Ascending aorta (tissue), 2 donors: Measurements from ENCODE around the gene ABCF2. TPM values are rescaled to one million over a fixed set of nuclear protein-coding genes. Genes with fewer than 3 reads are reported as not detected.
A peak's percentile ranks its signal among the peaks of the same experiment; 100 is the strongest.

ENCODE experiments used
- DNase-seq, 2 donors: peaks; one replicate each; pipeline ENCODE4 v3.0.0-alpha.2; 2019; ENCODE audit warnings: low spot score in 2 of 2
- H3K27ac ChIP-seq, 2 donors: fragments of 200-600 bp; sonication (generic); one replicate each; pipeline ENCODE4 v1.5.1; 2016 to 2017; ENCODE audit warnings: mild to moderate bottlenecking in 1 of 2
- H3K27me3 ChIP-seq: fragments of 200-600 bp; sonication (generic); one replicate; pipeline ENCODE4 v1.5.1; 2017
- H3K36me3 ChIP-seq, 2 donors: fragments of 200-600 bp; sonication (generic); one replicate each; pipeline ENCODE4 v1.5.1; 2016
- H3K4me1 ChIP-seq, 2 donors: fragments of 200-600 bp; sonication (generic); one replicate each; pipeline ENCODE4 v1.5.1; 2016 to 2017; ENCODE audit warnings: mild to moderate bottlenecking in 1 of 2
- H3K4me3 ChIP-seq, 2 donors: fragments of 200-600 bp; sonication (generic); one replicate each; pipeline ENCODE4 v1.5.1; 2016 to 2017; ENCODE audit warnings: mild to moderate bottlenecking in 1 of 2
- H3K9me3 ChIP-seq, 2 donors: fragments of 200-600 bp; sonication (generic); one replicate each; pipeline ENCODE4 v1.5.1; 2016
- intact Hi-C: fragments of 100-400 bp; cut with DNase I; formaldehyde crosslinking; loops from one replicate; pipeline ENCODE4 v1.15.1; 2023
- total RNA-seq: library from RNA; depleted of rRNA; stranded (reverse); fragments of >200 nt; gene quantifications from one replicate; pipeline ENCODE4 v1.1.0, GENCODE V29; 2016
- TF ChIP-seq, protein P1 (sequence below), 3 experiments: fragments of 200-600 bp in 2 of 3; fragments of 450-650 bp in 1 of 3; sonication (generic) in 2 of 3; IDR thresholded peaks; one replicate each; pipeline ENCODE4 v1.5.1; 2016 to 2019; ENCODE audit warnings: antibody characterized with exemption in 3 of 3, mild to moderate bottlenecking in 1 of 3, moderate library complexity in 1 of 3

Gene ABCF2
- total RNA-seq, 1 donor from 2014 or later = 85.3 TPM

DNA sequence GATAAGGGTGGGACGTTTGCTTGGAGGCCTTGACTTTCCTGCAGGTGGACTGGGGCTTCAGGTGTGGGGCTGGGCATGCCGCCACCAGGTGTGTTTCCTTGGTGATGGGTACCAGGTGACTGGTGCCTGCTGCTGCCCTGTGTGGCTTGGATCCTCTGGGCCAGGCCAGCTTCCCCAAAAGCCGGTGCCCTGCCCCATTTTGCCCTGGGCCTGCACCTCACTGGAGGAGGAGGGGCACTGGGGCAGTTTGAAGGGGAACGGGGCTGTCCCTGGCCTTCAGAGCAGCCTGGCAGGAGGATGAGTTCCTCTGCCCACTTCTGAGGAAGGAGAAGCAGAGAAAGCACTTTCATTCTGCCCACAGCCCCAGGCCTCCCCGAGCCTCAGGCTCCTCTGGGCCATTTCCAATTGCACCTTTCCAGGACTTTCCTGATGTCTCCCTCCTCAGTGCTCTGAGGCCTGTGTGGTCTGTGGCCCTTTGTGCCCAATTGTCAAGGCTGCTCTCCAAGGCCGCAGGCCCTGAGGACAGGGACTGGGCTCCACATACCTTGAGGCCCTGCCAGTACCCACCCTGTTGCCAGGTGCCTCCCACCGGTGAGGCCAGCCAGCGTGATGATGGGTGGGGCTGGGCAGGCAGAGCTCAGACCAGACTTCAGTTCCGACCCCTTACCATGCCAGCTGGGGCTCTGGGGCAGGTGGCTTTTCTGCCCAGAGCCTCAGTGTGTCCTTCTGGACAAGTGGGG is 46.8 kb upstream of the ABCF2 start:
- H3K4me1 ChIP-seq = peaks cover 10 to 25% of the 10 kb centered on the region in 2 donors
- no peak overlapping the region for H3K27ac ChIP-seq
- H3K27me3 ChIP-seq = no peaks in the 10 kb centered on the region
- H3K9me3 ChIP-seq = no peaks in the 10 kb centered on the region
- no peaks in the 10 kb centered on the region for H3K36me3 ChIP-seq
- TF ChIP-seq, protein P1, sequence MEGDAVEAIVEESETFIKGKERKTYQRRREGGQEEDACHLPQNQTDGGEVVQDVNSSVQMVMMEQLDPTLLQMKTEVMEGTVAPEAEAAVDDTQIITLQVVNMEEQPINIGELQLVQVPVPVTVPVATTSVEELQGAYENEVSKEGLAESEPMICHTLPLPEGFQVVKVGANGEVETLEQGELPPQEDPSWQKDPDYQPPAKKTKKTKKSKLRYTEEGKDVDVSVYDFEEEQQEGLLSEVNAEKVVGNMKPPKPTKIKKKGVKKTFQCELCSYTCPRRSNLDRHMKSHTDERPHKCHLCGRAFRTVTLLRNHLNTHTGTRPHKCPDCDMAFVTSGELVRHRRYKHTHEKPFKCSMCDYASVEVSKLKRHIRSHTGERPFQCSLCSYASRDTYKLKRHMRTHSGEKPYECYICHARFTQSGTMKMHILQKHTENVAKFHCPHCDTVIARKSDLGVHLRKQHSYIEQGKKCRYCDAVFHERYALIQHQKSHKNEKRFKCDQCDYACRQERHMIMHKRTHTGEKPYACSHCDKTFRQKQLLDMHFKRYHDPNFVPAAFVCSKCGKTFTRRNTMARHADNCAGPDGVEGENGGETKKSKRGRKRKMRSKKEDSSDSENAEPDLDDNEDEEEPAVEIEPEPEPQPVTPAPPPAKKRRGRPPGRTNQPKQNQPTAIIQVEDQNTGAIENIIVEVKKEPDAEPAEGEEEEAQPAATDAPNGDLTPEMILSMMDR (IDR thresholded peaks at IDR 0.05) = no peak
- H3K4me3 ChIP-seq = no peak overlapping the region
- intact Hi-C loops = loop anchor here (2.0 kb wide), 1 partner anchor 23 kb away; no protein-coding TSS in a partner anchor
- peak in 1 of 2 donors; percentile 60 for DNase-seq

DNA sequence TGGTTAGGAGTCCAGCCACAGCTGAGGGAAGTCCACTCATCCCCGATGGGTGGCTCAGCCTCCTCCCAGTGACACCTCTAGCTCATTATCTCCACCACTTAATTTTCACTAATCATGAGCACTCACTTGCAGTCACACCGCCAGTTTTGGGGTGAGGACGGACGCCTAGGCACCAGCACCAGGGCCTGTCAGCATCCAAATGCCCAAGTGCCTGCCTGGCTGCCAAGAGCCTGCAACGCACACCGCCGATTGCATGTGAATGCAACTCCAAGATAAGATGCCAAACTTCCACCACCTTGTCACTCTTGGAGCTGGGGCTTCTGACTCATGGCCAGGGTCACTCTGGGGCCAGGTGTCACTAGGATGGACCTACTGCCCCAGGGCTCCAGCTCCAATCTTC is 45.9 kb upstream of the ABCF2 start:
- Histone ChIP-seq H3K9me3 (no peaks in the 10 kb centered on the region), H3K4me3 (no peak overlapping the region), H3K36me3 (no peaks in the 10 kb centered on the region), H3K27me3 (no peaks in the 10 kb centered on the region), H3K4me1 (peaks cover 10 to 25% of the 10 kb centered on the region in 2 donors), H3K27ac (peak overlapping the region; percentile 32 to 58)
- DNase-seq = no peak
- intact Hi-C loops = loop anchor here (1.0 to 2.0 kb wide), 2 partner anchors 22 to 30 kb away; no protein-coding TSS in a partner anchor
- TF ChIP-seq, protein P1 (IDR thresholded peaks at IDR 0.05) = no peak

DNA sequence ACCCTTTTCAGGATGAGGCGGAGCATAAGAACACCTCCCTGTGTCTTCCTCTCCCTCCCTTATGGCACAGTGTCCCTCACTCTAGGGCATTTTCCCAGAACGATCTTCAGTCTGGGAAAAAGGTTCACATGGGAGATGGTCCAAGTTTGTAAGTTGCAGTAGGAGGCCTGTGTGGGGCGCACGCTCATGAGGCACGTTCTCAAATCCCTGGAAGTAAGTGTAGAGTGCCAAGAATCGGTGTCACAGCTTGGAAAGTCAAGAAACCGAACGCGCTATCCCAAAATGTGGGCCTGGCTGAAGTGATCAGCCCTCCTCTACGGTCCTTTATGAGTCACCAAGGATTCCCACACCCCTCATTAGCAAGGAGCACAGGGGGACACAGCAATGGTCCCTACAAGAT is 45.4 kb upstream of the ABCF2 start:
- TF ChIP-seq, protein P1 (IDR thresholded peaks at IDR 0.05) = peak; percentile 11 to 44 (median 27)
- Histone ChIP-seq H3K27ac (peak overlapping the region; percentile 32 to 58), H3K4me1 (peaks cover 8 to 22% of the 10 kb centered on the region in 2 donors), H3K4me3 (no peak overlapping the region), H3K27me3 (no peaks in the 10 kb centered on the region), H3K9me3 (no peaks in the 10 kb centered on the region), H3K36me3 (no peaks in the 10 kb centered on the region)
- DNase-seq = peak in 1 of 2 donors; percentile 84
- intact Hi-C loops = loop anchor here (1.0 to 2.0 kb wide), 2 partner anchors 22 to 31 kb away; no protein-coding TSS in a partner anchor

DNA sequence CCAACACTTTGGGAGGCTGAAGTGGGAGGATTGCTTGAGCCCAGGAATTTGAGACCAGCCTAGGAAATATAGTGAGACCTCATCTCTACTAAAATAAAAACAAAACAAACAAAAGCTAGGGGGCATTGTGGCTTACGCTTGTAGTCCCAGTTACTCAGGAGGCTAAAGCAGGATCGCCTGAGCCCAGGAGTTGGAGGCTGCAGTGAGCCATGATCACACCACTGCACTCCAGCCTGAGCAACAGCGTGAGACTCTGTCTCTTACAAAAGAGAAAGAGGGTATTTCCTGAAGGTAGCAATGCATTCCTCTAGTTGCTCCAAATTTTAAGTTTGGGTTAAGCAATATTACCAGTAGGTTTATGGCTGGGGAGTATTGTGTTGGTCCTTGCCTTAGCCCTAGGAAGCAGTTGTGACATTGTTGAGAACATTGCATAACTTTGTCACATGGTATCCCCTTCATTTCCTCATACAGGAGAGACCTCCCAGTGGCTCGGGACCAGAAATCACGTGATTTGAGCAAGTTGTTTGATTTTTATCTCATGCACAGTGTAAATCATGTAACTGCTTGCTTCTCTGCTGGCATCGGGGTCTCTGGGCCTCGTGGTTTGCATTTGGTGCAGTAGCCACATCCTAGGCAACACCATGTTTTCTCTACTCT is 44.8 kb upstream of the ABCF2 start:
- DNase-seq = peak in 1 of 2 donors; percentile 81

DNA sequence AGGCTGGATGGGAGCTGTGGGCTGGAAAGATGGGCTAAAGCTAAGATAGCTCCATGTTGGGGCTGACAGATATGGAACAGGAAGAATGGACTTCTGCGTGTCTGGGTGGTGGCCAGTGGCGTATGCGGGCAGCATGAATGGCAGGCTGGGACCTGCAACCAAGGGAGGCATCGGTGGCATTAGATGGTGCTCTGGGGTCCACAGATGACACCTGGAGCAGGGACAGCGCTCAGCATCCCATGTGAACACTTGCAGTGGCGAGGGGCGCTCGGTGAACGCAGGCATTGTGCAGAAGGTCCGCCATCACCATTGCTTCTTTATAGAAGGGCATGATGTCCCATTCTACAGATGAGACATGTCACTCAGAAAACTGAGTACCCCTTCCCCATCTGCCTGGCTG is 42.5 kb upstream of the ABCF2 start:
- intact Hi-C loops = no loop called here
- H3K9me3 ChIP-seq = no peaks in the 10 kb centered on the region
- peaks cover 4 to 15% of the 10 kb centered on the region in 2 donors for H3K4me1 ChIP-seq
- no peaks in the 10 kb centered on the region for H3K27me3 ChIP-seq
- DNase-seq = no peak
- TF ChIP-seq, protein P1 (IDR thresholded peaks at IDR 0.05) = no peak
- H3K27ac ChIP-seq = no peak overlapping the region
- no peak overlapping the region for H3K4me3 ChIP-seq
- no peaks in the 10 kb centered on the region for H3K36me3 ChIP-seq

More for the DNA sequence above, 44.8 kb upstream of the ABCF2 start:
- Histone ChIP-seq H3K27me3 (no peaks in the 10 kb centered on the region), H3K4me1 (peaks cover 4 to 20% of the 10 kb centered on the region in 2 donors), H3K27ac (peak overlapping the region; percentile 32 to 58), H3K36me3 (no peaks in the 10 kb centered on the region), H3K4me3 (no peak overlapping the region), H3K9me3 (no peaks in the 10 kb centered on the region)
- intact Hi-C loops = loop anchor here (1.0 to 2.0 kb wide), 2 partner anchors 21 to 31 kb away; no protein-coding TSS in a partner anchor
- TF ChIP-seq, protein P1 (IDR thresholded peaks at IDR 0.05) = no peak
